Astrocyte (in vitro differentiated cells and primary cell): ENCODE results near the gene PGAM2.

Source experiments
- CTCF ChIP-seq: IDR thresholded peaks from 2 replicates; pipeline ENCODE4 v1.5.1; 2011; ENCODE audit warnings: low read depth, mild to moderate bottlenecking, inconsistent platforms, low read length, moderate library complexity; ENCODE audit not compliant: insufficient read depth
- EZH2 ChIP-seq: IDR thresholded peaks from 2 replicates; pipeline ENCODE4 v1.6.1; 2012; ENCODE audit warnings: mild to moderate bottlenecking, low read length, inconsistent platforms; ENCODE audit not compliant: insufficient read depth

- TF ChIP-seq CTCF (no peak), EZH2 (no peak)
Measured at GRCh38 chr7:44104860-44105771, 39.7 kb upstream of the PGAM2 start.
